GM12878 (cell line): ENCODE data around the gene TPK1. TPM values are rescaled to one million over a fixed set of nuclear protein-coding genes. Genes with fewer than 3 reads are reported as not detected.

Experiments used
- ATAC-seq: fragments of 200-7000 bp; cut with Tn5 transposase; 3 replicates; pipeline ENCODE4 v1.9.1; 2020; ENCODE audit warnings: mild to moderate bottlenecking, moderate library complexity
- BruUV-seq: library from RNA; stranded (reverse); fragments of 400-500 nt; replicated peaks from 2 replicates; lab custom pipeline; 2021; lab: Mats Ljungman, UMichigan
- CTCF ChIA-PET: fragments of 300-600 bp; sonication (Branson Sonifier 250); formaldehyde crosslinking; extraction: SDS; loops from one replicate; lab custom pipeline; 2021; ENCODE audit warnings: inconsistent platforms; lab: Yijun Ruan, JAX
- POLR2A ChIA-PET: fragments of 350-600 bp; formaldehyde crosslinking; extraction: SDS; loops from one replicate; lab custom pipeline; 2021; ENCODE audit warnings: inconsistent platforms; lab: Charles Lee
- RAD21 ChIA-PET: fragments of 300-600 bp; sonication (Branson Sonifier 250); formaldehyde crosslinking; loops from one replicate; lab custom pipeline; 2023; ENCODE audit warnings: antibody characterized with exemption; ENCODE audit not compliant: unreplicated experiment; lab: Charles Lee
- SMC1A ChIA-PET: fragments of 300-600 bp; sonication (Branson Sonifier 250); formaldehyde crosslinking; loops from one replicate; lab custom pipeline; 2023; ENCODE audit not compliant: unreplicated experiment, uncharacterized antibody; lab: Charles Lee
- DNase-seq: peaks from one replicate; pipeline ENCODE4 v3.0.0-alpha.2; 2011; ENCODE audit warnings: low read depth, low spot score
- FAIRE-seq: peaks from 3 replicates; lab custom pipeline; 2011; peaks lifted over from hg19 to GRCh38; lab: Jason Lieb, UNC
- H2AFZ ChIP-seq: 2 replicates; pipeline ENCODE4 v1.6.0; 2011; ENCODE audit warnings: low read depth, low read length, control low read depth; ENCODE audit not compliant: control insufficient read depth
- H3K27ac ChIP-seq: 2 replicates; pipeline ENCODE4 v1.5.1; 2011; ENCODE audit warnings: control low read depth; ENCODE audit not compliant: control insufficient read depth, insufficient read depth
- H3K27me3 ChIP-seq, 2 experiments: replicated peaks in 1 of 2; 2 replicates each; pipeline versions ENCODE4 v1.6.0 to v1.6.1; 2011; ENCODE audit warnings: low read length in 1 of 2; ENCODE audit not compliant: control insufficient read depth in 2 of 2, insufficient read depth in 2 of 2
- H3K36me3 ChIP-seq, 2 experiments: 2 replicates each; pipeline ENCODE4 v1.5.1; 2011; ENCODE audit warnings: low read length in 1 of 2; ENCODE audit not compliant: control insufficient read depth in 2 of 2, insufficient read depth in 2 of 2
- H3K4me1 ChIP-seq: 2 replicates; pipeline ENCODE4 v1.6.1; 2011; ENCODE audit warnings: mild to moderate bottlenecking, low read length, moderate library complexity, mixed read lengths; ENCODE audit not compliant: control insufficient read depth, insufficient read depth
- H3K4me2 ChIP-seq: 2 replicates; pipeline ENCODE4 v1.6.0; 2011; ENCODE audit warnings: control low read depth; ENCODE audit not compliant: control insufficient read depth, insufficient read depth
- H3K4me3 ChIP-seq: fragments of 200-600 bp; sonication (generic); 2 replicates; pipeline ENCODE4 v1.5.1; 2016
- H3K79me2 ChIP-seq: 2 replicates; pipeline ENCODE4 v1.6.0; 2011; ENCODE audit warnings: low read length; ENCODE audit not compliant: control insufficient read depth, insufficient read depth
- H3K9ac ChIP-seq: 2 replicates; pipeline ENCODE4 v1.8.0; 2011; ENCODE audit warnings: low read length, control low read depth, mixed read lengths; ENCODE audit not compliant: control insufficient read depth, insufficient read depth
- H3K9me3 ChIP-seq: replicated peaks from 3 replicates; pipeline ENCODE4 v1.5.1; 2011; ENCODE audit warnings: mild to moderate bottlenecking, low read length; ENCODE audit not compliant: control insufficient read depth, insufficient read depth
- H4K20me1 ChIP-seq: 2 replicates; pipeline ENCODE4 v1.6.0; 2011; ENCODE audit not compliant: control insufficient read depth, insufficient read depth
- BCL11A ChIP-seq: IDR thresholded peaks from 2 replicates; pipeline ENCODE4 v1.6.1; 2011; ENCODE audit warnings: low read depth, low read length
- E4F1 ChIP-seq: fragments of 450-650 bp; IDR thresholded peaks from 2 replicates; pipeline ENCODE4 v1.6.1; 2018; ENCODE audit warnings: borderline replicate concordance, mild to moderate bottlenecking; ENCODE audit not compliant: partially characterized antibody
- KAT2A ChIP-seq: conservative IDR thresholded peaks from 2 replicates; pipeline ENCODE4 v1.6.1; 2011; ENCODE audit warnings: low read depth, low read length; ENCODE audit not compliant: control insufficient read depth
- MLLT1 ChIP-seq: fragments of 450-650 bp; IDR thresholded peaks from 2 replicates; pipeline ENCODE4 v1.6.1; 2016; ENCODE audit warnings: mild to moderate bottlenecking
- NFXL1 ChIP-seq: fragments of 450-650 bp; IDR thresholded peaks from 2 replicates; pipeline ENCODE4 v1.6.1; 2017; ENCODE audit warnings: antibody characterized with exemption, mild to moderate bottlenecking, borderline replicate concordance
- PBX3 ChIP-seq: IDR thresholded peaks from 2 replicates; pipeline ENCODE4 v1.6.1; 2011; ENCODE audit warnings: mild to moderate bottlenecking, low read depth, low read length, moderate library complexity; ENCODE audit not compliant: insufficient replicate concordance
- RFX5 ChIP-seq: IDR thresholded peaks from 2 replicates; pipeline ENCODE4 v1.6.1; 2011; ENCODE audit warnings: low read depth, low read length, improper control_type of control experiment
- SUZ12 ChIP-seq: fragments of 200-600 bp; sonication (generic); IDR thresholded peaks from one replicate; pipeline ENCODE4 v1.6.1; 2018; ENCODE audit warnings: antibody characterized with exemption, mild to moderate bottlenecking; ENCODE audit not compliant: unreplicated experiment
- TBL1XR1 ChIP-seq: IDR thresholded peaks from 2 replicates; pipeline ENCODE4 v1.6.1; 2012; ENCODE audit warnings: low read depth, low read length, improper control_type of control experiment
- TCF12 ChIP-seq: IDR thresholded peaks from 2 replicates; pipeline ENCODE4 v1.6.1; 2011; ENCODE audit warnings: low read depth, mild to moderate bottlenecking, low read length
- TCF7 ChIP-seq: IDR thresholded peaks from 2 replicates; pipeline ENCODE4 v1.6.1; 2014; ENCODE audit warnings: antibody characterized with exemption, borderline replicate concordance
- YBX1 ChIP-seq: fragments of 450-650 bp; IDR thresholded peaks from 2 replicates; pipeline ENCODE4 v1.6.1; 2016; ENCODE audit warnings: antibody characterized with exemption
- ZBED1 ChIP-seq: IDR thresholded peaks from 2 replicates; pipeline ENCODE4 v1.6.1; 2016; ENCODE audit warnings: borderline replicate concordance
- ZBTB4 ChIP-seq: fragments of 450-650 bp; formaldehyde crosslinking; IDR thresholded peaks from 2 replicates; pipeline ENCODE4 v1.4.0; 2022; ENCODE audit warnings: mild to moderate bottlenecking, moderate library complexity
- WGBS: methylation state at CpG from one replicate; pipeline ENCODE4 v1.1.6; 2016; ENCODE audit warnings: low lambda C conversion rate; ENCODE audit not compliant: insufficient replicate concordance, insufficient coverage; ENCODE audit errors: missing lambda C conversion rate; 5-methylcytosine and 5-hydroxymethylcytosine counted together
- in situ Hi-C: fragments of 300-500 bp; cut with MboI; formaldehyde crosslinking; loops from 9 replicates; pipeline ENCODE4 v1.14.3; 2018; ENCODE audit warnings: mixed read lengths
- intact Hi-C: fragments of 100-400 bp; cut with micrococcal nuclease; formaldehyde crosslinking; loops from one replicate; pipeline ENCODE4 v1.14.2; 2022; ENCODE audit not compliant: unreplicated experiment
- polyA plus RNA-seq, 11 experiments: library from polyadenylated mRNA; depleted of rRNA in 4 of 11; unstranded in 6 of 11; stranded (reverse) in 5 of 11; fragments of >200 nt; fragmentation: Nextera tagmentation in 4 of 11; fragmentation: Illumina TruSeq in 1 of 11; extraction: Ambion mirVana in 4 of 11; extraction: Trizol in 1 of 11; gene quantifications; 1 replicate in 1 of 11; 2 replicates in 10 of 11; pipeline versions ENCODE4 v1.2.1 to v1.2.3, GENCODE V29; 2011 to 2016; ENCODE audit warnings: inconsistent platforms in 2 of 11, missing spikeins in 2 of 11, low read depth in 1 of 11
- total RNA-seq, 4 experiments: library from RNA; depleted of rRNA in 3 of 4; stranded (reverse); fragments of >200 nt in 3 of 4; fragmentation: Illumina TruSeq in 1 of 4; extraction: Trizol in 1 of 4; gene quantifications; 2 replicates each; pipeline versions ENCODE4 v1.2.1 to v1.2.3, GENCODE V29; 2013 to 2021

TPK1 gene
- total and polyA plus RNA-seq, 10 of the 15 experiments (the other 5 are each of a cell fraction or from before 2014, with no cell fraction given), result 7.1 to 19.0 (median 9.3) TPM

GRCh38 chr7:144584726-144585125 lies 251.1 kb downstream of the TPK1 start:
- SMC1A ChIA-PET, result no interaction called here
- 86% methylated on average over 3 of the region's 3 CpGs for WGBS
- CTCF ChIA-PET, result no interaction called here
- no peak for ATAC-seq
- RAD21 ChIA-PET, result no interaction called here
- no peak overlapping the region for H3K4me2 ChIP-seq
- H3K36me3 ChIP-seq, result no peaks in the 10 kb centered on the region
- no TSS peak for BruUV-seq
- no peak overlapping the region for H3K4me3 ChIP-seq
- no peak for DNase-seq
- FAIRE-seq, result no peak
- no peaks in the 10 kb centered on the region for H3K4me1 ChIP-seq
- TF ChIP-seq NFXL1 (no peak), KAT2A (no peak), TBL1XR1 (no peak), PBX3 (no peak), YBX1 (no peak), ZBTB4 (CRISPR knock-in tag) (no peak), BCL11A (no peak), MLLT1 (no peak), TCF12 (no peak), SUZ12 (no peak), E4F1 (no peak), TCF7 (no peak), RFX5 (no peak), ZBED1 (no peak)
- intact Hi-C loops (no loop called here), in situ Hi-C loops (no loop called here)
- H2AFZ ChIP-seq, result no peak overlapping the region
- H3K9me3 ChIP-seq, result no peaks in the 10 kb centered on the region
- no peaks in the 10 kb centered on the region for H3K27me3 ChIP-seq
- no peak overlapping the region for H3K9ac ChIP-seq
- H3K27ac ChIP-seq, result no peak overlapping the region
- H3K79me2 ChIP-seq, result no peaks in the 10 kb centered on the region
- POLR2A ChIA-PET, result no interaction called here
- H4K20me1 ChIP-seq, result no peaks in the 10 kb centered on the region
